ENCODE measurements around the gene TP63. TPM values are rescaled to one million over a fixed set of nuclear protein-coding genes. Genes with fewer than 3 reads are reported as not detected.

TP63 gene
- total and polyA plus RNA-seq, 2 experiments from 2014 or later, result not detected

- no peak for TF ChIP-seq CTCF (conservative IDR thresholded peaks at IDR 0.05; ENCODE audit: low read depth in 2 of 2)
- no peak for TF ChIP-seq ZNF114 (CRISPR knock-in tag; IDR thresholded peaks at IDR 0.05)
- TF ChIP-seq ZNF462 (CRISPR knock-in tag; IDR thresholded peaks at IDR 0.05), result no peak
- TF ChIP-seq CREB1 (CRISPR knock-in tag; IDR thresholded peaks at IDR 0.05; ENCODE audit: low read depth), result no peak
Measured at GRCh38 chr3:189898559-189899153, 267.5 kb downstream of the TP63 start (continued).

GRCh38 chr3:189899186-189899585 lies 268.0 kb downstream of the TP63 start:
- H2AFZ ChIP-seq, result no peak overlapping the region
- peaks cover 10% of the 10 kb centered on the region; the same call in 1 of the 2 replicates for H3K9me2 ChIP-seq (ENCODE audit: insufficient read depth)
- H3F3A ChIP-seq (replicated peaks; ENCODE audit: low read depth), result no peaks in the 10 kb centered on the region
- no peaks in the 10 kb centered on the region for H4K20me1 ChIP-seq (replicated peaks; ENCODE audit: insufficient read depth)
- no peak for DNase-seq (ENCODE audit: low spot score)
- Mint-ChIP-seq H3K27ac (peak overlapping the region; percentile 78; the same call in 1 of the 2 replicates), H3K27me3 (ENCODE audit: insufficient read depth, low read depth, poor library complexity) (no peaks in the 10 kb centered on the region), H3K9me3 (no peaks in the 10 kb centered on the region), H3K4me3 (no peak overlapping the region), H3K4me1 (peaks cover 11% of the 10 kb centered on the region), H3K36me3 (ENCODE audit: low read depth) (no peaks in the 10 kb centered on the region)
- no peak for ATAC-seq
- H3K27me3 ChIP-seq (ENCODE audit: insufficient read depth), result no peaks in the 10 kb centered on the region
- H3K4me1 ChIP-seq (ENCODE audit: insufficient read depth), result peaks cover 13% of the 10 kb centered on the region
- no peak overlapping the region for H3K27ac ChIP-seq (ENCODE audit: low read depth)
- no peak overlapping the region for H3K4me2 ChIP-seq
- H3K4me3 ChIP-seq, result no peak overlapping the region
- H3K36me3 ChIP-seq (ENCODE audit: insufficient read depth), result no peaks in the 10 kb centered on the region
- H3K79me2 ChIP-seq (replicated peaks; ENCODE audit: insufficient read depth), result no peaks in the 10 kb centered on the region
- no peak for TF ChIP-seq NANOG (IDR thresholded peaks at IDR 0.05; ENCODE audit: borderline replicate concordance)
- TF ChIP-seq ZNF114 (CRISPR knock-in tag; IDR thresholded peaks at IDR 0.05), result no peak
- no peak for TF ChIP-seq ETS1 (IDR thresholded peaks at IDR 0.05)
- no peak for TF ChIP-seq EZH2phosphoT487 (IDR thresholded peaks at IDR 0.05; ENCODE audit: unreplicated experiment)
- TF ChIP-seq ZNF331 (CRISPR knock-in tag; IDR thresholded peaks at IDR 0.05; ENCODE audit: low read depth), result no peak
- TF ChIP-seq EZH2 (IDR thresholded peaks at IDR 0.05; ENCODE audit: low read depth, unreplicated experiment), result no peak
- TF ChIP-seq POLR2AphosphoS5 (IDR thresholded peaks at IDR 0.05; ENCODE audit: low read depth), result no peak
- no peak for TF ChIP-seq STAT1 (IDR thresholded peaks at IDR 0.05; ENCODE audit: unreplicated experiment)
- TF ChIP-seq CREB1 (CRISPR knock-in tag; IDR thresholded peaks at IDR 0.05; ENCODE audit: low read depth), result no peak
- TF ChIP-seq REST (IDR thresholded peaks at IDR 0.05; ENCODE audit: unreplicated experiment), result no peak
- TF ChIP-seq JUNB (IDR thresholded peaks at IDR 0.05; ENCODE audit: unreplicated experiment), result no peak

Data from GM23338 (cell line).